H1 (cell line): ENCODE measurements around the gene KCNK4. TPM values are rescaled to one million over a fixed set of nuclear protein-coding genes. Genes with fewer than 3 reads are reported as not detected.

ENCODE experiments used
- RFX5 ChIP-seq: IDR thresholded peaks from 2 replicates; pipeline ENCODE4 v1.6.1; 2011; ENCODE audit warnings: low read depth, low read length, improper control_type of control experiment, borderline replicate concordance
- polyA plus RNA-seq, 7 experiments: library from polyadenylated mRNA; depleted of rRNA in 3 of 7; stranded (reverse) in 5 of 7; unstranded in 2 of 7; fragments of >200 nt in 5 of 7; fragments of 200-250 nt in 2 of 7; gene quantifications; 1 replicate in 5 of 7; 2 replicates in 1 of 7; 4 replicates in 1 of 7; pipeline versions ENCODE4 v1.2.1 to v1.2.3, GENCODE V29; 2011 to 2013; ENCODE audit warnings: missing spikeins in 2 of 7, mixed read lengths in 2 of 7
- total RNA-seq: library from RNA; stranded (reverse); fragmentation: NEBNext Ultra II Directional; extraction: Animal tissue kit (Norgen Biotek cat#: 25700); gene quantifications from 2 replicates; pipeline ENCODE4 v1.2.1, GENCODE V29; 2021

KCNK4 gene
- total and polyA plus RNA-seq, 2 of the 8 experiments (the other 6 are each of a cell fraction or from before 2014, with no cell fraction given) = 0.19 TPM; not detected in 1

- no peak for TF ChIP-seq RFX5
Measured at GRCh38 chr11:64331569-64332371, 40.7 kb downstream of the KCNK4 start (continued).
